ENCODE results near the gene PLD6. TPM values are rescaled to one million over a fixed set of nuclear protein-coding genes. Genes with fewer than 3 reads are reported as not detected.

Gene PLD6
- total and polyA plus RNA-seq, 2 donors, result 1.9 to 3.8 TPM

GRCh38 chr17:17220529-17220928 lies 14.4 kb upstream of the PLD6 start:
- no peaks in the 10 kb centered on the region for H3K27me3 ChIP-seq (ENCODE audit: control insufficient read depth in 2 of 2, insufficient read depth in 1 of 2, low read length in 1 of 2)
- H3K4me1 ChIP-seq (ENCODE audit: control insufficient read depth in 2 of 2, insufficient read depth in 2 of 2, low read length in 2 of 2), result no peaks in the 10 kb centered on the region
- 98% methylated on average over 8 of the region's 8 CpGs for WGBS
- no peak overlapping the region for H3K27ac ChIP-seq (ENCODE audit: low read depth in 1 of 2, low read length in 1 of 2)
- no peaks in the 10 kb centered on the region for H3K9me3 ChIP-seq (ENCODE audit: control insufficient read depth in 2 of 2, insufficient read depth in 1 of 2, low read length in 1 of 2)
- H3K4me3 ChIP-seq (ENCODE audit: low read length in 2 of 2), result no peak overlapping the region
- peaks cover 74 to 79% of the 10 kb centered on the region in 2 donors for H3K36me3 ChIP-seq (ENCODE audit: control insufficient read depth in 2 of 2, insufficient read depth in 2 of 2, low read length in 1 of 2)
- no peak for DNase-seq (ENCODE audit: low read depth in 6 of 9, low spot score in 9 of 9)

- Histone ChIP-seq H3K9me3 (ENCODE audit: control insufficient read depth in 2 of 2, insufficient read depth in 1 of 2, low read length in 1 of 2) (no peaks in the 10 kb centered on the region), H3K4me1 (ENCODE audit: control insufficient read depth in 2 of 2, insufficient read depth in 2 of 2, low read length in 2 of 2) (no peaks in the 10 kb centered on the region), H3K4me3 (ENCODE audit: low read length in 2 of 2) (no peak overlapping the region), H3K27me3 (ENCODE audit: control insufficient read depth in 2 of 2, insufficient read depth in 1 of 2, low read length in 1 of 2) (no peaks in the 10 kb centered on the region), H3K27ac (ENCODE audit: low read depth in 1 of 2, low read length in 1 of 2) (no peak overlapping the region), H3K36me3 (ENCODE audit: control insufficient read depth in 2 of 2, insufficient read depth in 2 of 2, low read length in 1 of 2) (peaks cover 71 to 75% of the 10 kb centered on the region in 2 donors)
- over 99% methylated on average over 3 of the region's 3 CpGs for WGBS
- no peak for DNase-seq (ENCODE audit: low read depth in 6 of 9, low spot score in 9 of 9)
Observed at GRCh38 chr17:17217995-17218394, 11.9 kb upstream of the PLD6 start.

- H3K27ac ChIP-seq (ENCODE audit: low read depth in 1 of 2, low read length in 1 of 2), result no peak overlapping the region
- no peaks in the 10 kb centered on the region for H3K27me3 ChIP-seq (ENCODE audit: control insufficient read depth in 2 of 2, insufficient read depth in 1 of 2, low read length in 1 of 2)
- 97% methylated on average over 16 of the region's 16 CpGs for WGBS
- H3K9me3 ChIP-seq (ENCODE audit: control insufficient read depth in 2 of 2, insufficient read depth in 1 of 2, low read length in 1 of 2), result no peaks in the 10 kb centered on the region
- DNase-seq (ENCODE audit: low read depth in 6 of 9, low spot score in 9 of 9), result no peak
- no peaks in the 10 kb centered on the region for H3K4me1 ChIP-seq (ENCODE audit: control insufficient read depth in 2 of 2, insufficient read depth in 2 of 2, low read length in 2 of 2)
- no peak overlapping the region for H3K4me3 ChIP-seq (ENCODE audit: low read length in 2 of 2)
- H3K36me3 ChIP-seq (ENCODE audit: control insufficient read depth in 2 of 2, insufficient read depth in 2 of 2, low read length in 1 of 2), result peaks cover 69 to 70% of the 10 kb centered on the region in 2 donors
Observed at GRCh38 chr17:17216776-17217175, 10.6 kb upstream of the PLD6 start.

GRCh38 chr17:17216236-17216635 lies 10.1 kb upstream of the PLD6 start:
- Histone ChIP-seq H3K4me1 (ENCODE audit: control insufficient read depth in 2 of 2, insufficient read depth in 2 of 2, low read length in 2 of 2) (no peaks in the 10 kb centered on the region), H3K9me3 (ENCODE audit: control insufficient read depth in 2 of 2, insufficient read depth in 1 of 2, low read length in 1 of 2) (no peaks in the 10 kb centered on the region), H3K27ac (ENCODE audit: low read depth in 1 of 2, low read length in 1 of 2) (no peak overlapping the region), H3K27me3 (ENCODE audit: control insufficient read depth in 2 of 2, insufficient read depth in 1 of 2, low read length in 1 of 2) (no peaks in the 10 kb centered on the region), H3K36me3 (ENCODE audit: control insufficient read depth in 2 of 2, insufficient read depth in 2 of 2, low read length in 1 of 2) (peaks cover 64 to 71% of the 10 kb centered on the region in 2 donors), H3K4me3 (ENCODE audit: low read length in 2 of 2) (no peak overlapping the region)
- no peak for DNase-seq (ENCODE audit: low read depth in 6 of 9, low spot score in 9 of 9)
- whole genome bisulfite sequencing, result 97% methylated on average over 17 of the region's 17 CpGs

- Histone ChIP-seq H3K9me3 (ENCODE audit: control insufficient read depth in 2 of 2, insufficient read depth in 1 of 2, low read length in 1 of 2) (no peaks in the 10 kb centered on the region), H3K27ac (ENCODE audit: low read depth in 1 of 2, low read length in 1 of 2) (no peak overlapping the region), H3K4me3 (ENCODE audit: low read length in 2 of 2) (no peak overlapping the region), H3K36me3 (ENCODE audit: control insufficient read depth in 2 of 2, insufficient read depth in 2 of 2, low read length in 1 of 2) (peaks cover 60 to 68% of the 10 kb centered on the region in 2 donors), H3K27me3 (ENCODE audit: control insufficient read depth in 2 of 2, insufficient read depth in 1 of 2, low read length in 1 of 2) (no peaks in the 10 kb centered on the region), H3K4me1 (ENCODE audit: control insufficient read depth in 2 of 2, insufficient read depth in 2 of 2, low read length in 2 of 2) (no peaks in the 10 kb centered on the region)
- 96% methylated on average over 8 of the region's 8 CpGs for WGBS
- DNase-seq (ENCODE audit: low read depth in 6 of 9, low spot score in 9 of 9), result no peak
Observed at GRCh38 chr17:17215575-17215974, 9.4 kb upstream of the PLD6 start.

GRCh38 chr17:17214646-17215436 lies 8.7 kb upstream of the PLD6 start:
- no peak overlapping the region for H3K27ac ChIP-seq (ENCODE audit: low read depth in 1 of 2, low read length in 1 of 2)
- H3K36me3 ChIP-seq (ENCODE audit: control insufficient read depth in 2 of 2, insufficient read depth in 2 of 2, low read length in 1 of 2), result peaks cover 56 to 64% of the 10 kb centered on the region in 2 donors
- no peaks in the 10 kb centered on the region for H3K4me1 ChIP-seq (ENCODE audit: control insufficient read depth in 2 of 2, insufficient read depth in 2 of 2, low read length in 2 of 2)
- 98% methylated on average over 27 of the region's 27 CpGs for WGBS
- no peaks in the 10 kb centered on the region for H3K27me3 ChIP-seq (ENCODE audit: control insufficient read depth in 2 of 2, insufficient read depth in 1 of 2, low read length in 1 of 2)
- H3K9me3 ChIP-seq (ENCODE audit: control insufficient read depth in 2 of 2, insufficient read depth in 1 of 2, low read length in 1 of 2), result no peaks in the 10 kb centered on the region
- DNase-seq (ENCODE audit: low read depth in 6 of 9, low spot score in 9 of 9), result no peak
- no peak overlapping the region for H3K4me3 ChIP-seq (ENCODE audit: low read length in 2 of 2)

- no peak overlapping the region for H3K4me3 ChIP-seq (ENCODE audit: low read length in 2 of 2)
- no peak overlapping the region for H3K27ac ChIP-seq (ENCODE audit: low read depth in 1 of 2, low read length in 1 of 2)
- 96% methylated on average over 10 of the region's 10 CpGs for WGBS
- no peaks in the 10 kb centered on the region for H3K27me3 ChIP-seq (ENCODE audit: control insufficient read depth in 2 of 2, insufficient read depth in 1 of 2, low read length in 1 of 2)
- DNase-seq (ENCODE audit: low read depth in 6 of 9, low spot score in 9 of 9), result no peak
- H3K36me3 ChIP-seq (ENCODE audit: control insufficient read depth in 2 of 2, insufficient read depth in 2 of 2, low read length in 1 of 2), result peaks cover 53 to 62% of the 10 kb centered on the region in 2 donors
- H3K4me1 ChIP-seq (ENCODE audit: control insufficient read depth in 2 of 2, insufficient read depth in 2 of 2, low read length in 2 of 2), result no peaks in the 10 kb centered on the region
- H3K9me3 ChIP-seq (ENCODE audit: control insufficient read depth in 2 of 2, insufficient read depth in 1 of 2, low read length in 1 of 2), result no peaks in the 10 kb centered on the region
Observed at GRCh38 chr17:17213775-17214174, 7.6 kb upstream of the PLD6 start.

- Histone ChIP-seq H3K4me1 (ENCODE audit: control insufficient read depth in 2 of 2, insufficient read depth in 2 of 2, low read length in 2 of 2) (peaks cover 12 to 13% of the 10 kb centered on the region in 2 donors), H3K36me3 (ENCODE audit: control insufficient read depth in 2 of 2, insufficient read depth in 2 of 2, low read length in 1 of 2) (peaks cover 6 to 12% of the 10 kb centered on the region in 2 donors), H3K27ac (ENCODE audit: low read depth in 1 of 2, low read length in 1 of 2) (no peak overlapping the region), H3K9me3 (ENCODE audit: control insufficient read depth in 2 of 2, insufficient read depth in 1 of 2, low read length in 1 of 2) (peaks cover 3 to 5% of the 10 kb centered on the region in 2 donors), H3K27me3 (ENCODE audit: control insufficient read depth in 2 of 2, insufficient read depth in 1 of 2, low read length in 1 of 2) (peaks cover 0 to 23% of the 10 kb centered on the region in 2 donors), H3K4me3 (ENCODE audit: low read length in 2 of 2) (no peak overlapping the region)
- 93% methylated on average over 8 of the region's 8 CpGs for WGBS
- DNase-seq (ENCODE audit: low read depth in 6 of 9, low spot score in 9 of 9), result no peak
Observed at GRCh38 chr17:17207998-17208397, 1.9 kb upstream of the PLD6 start.

- peaks cover 2 to 8% of the 10 kb centered on the region in 2 donors for H3K36me3 ChIP-seq (ENCODE audit: control insufficient read depth in 2 of 2, insufficient read depth in 2 of 2, low read length in 1 of 2)
- no peak for DNase-seq (ENCODE audit: low read depth in 6 of 9, low spot score in 9 of 9)
- no peak overlapping the region for H3K4me3 ChIP-seq (ENCODE audit: low read length in 2 of 2)
- peaks cover 3 to 5% of the 10 kb centered on the region in 2 donors for H3K9me3 ChIP-seq (ENCODE audit: control insufficient read depth in 2 of 2, insufficient read depth in 1 of 2, low read length in 1 of 2)
- H3K4me1 ChIP-seq (ENCODE audit: control insufficient read depth in 2 of 2, insufficient read depth in 2 of 2, low read length in 2 of 2), result peaks cover 12 to 13% of the 10 kb centered on the region in 2 donors
- peaks cover 0 to 23% of the 10 kb centered on the region in 2 donors for H3K27me3 ChIP-seq (ENCODE audit: control insufficient read depth in 2 of 2, insufficient read depth in 1 of 2, low read length in 1 of 2)
- WGBS, result 89% methylated on average over 16 of the region's 16 CpGs
- H3K27ac ChIP-seq (ENCODE audit: low read depth in 1 of 2, low read length in 1 of 2), result peak overlapping the region in 1 of 2 donors; percentile 48
Observed at GRCh38 chr17:17206913-17207335, 791 bp upstream of the PLD6 start.
